Measurements from ENCODE around the gene CCT6B.

The CCT6B gene

DNA sequence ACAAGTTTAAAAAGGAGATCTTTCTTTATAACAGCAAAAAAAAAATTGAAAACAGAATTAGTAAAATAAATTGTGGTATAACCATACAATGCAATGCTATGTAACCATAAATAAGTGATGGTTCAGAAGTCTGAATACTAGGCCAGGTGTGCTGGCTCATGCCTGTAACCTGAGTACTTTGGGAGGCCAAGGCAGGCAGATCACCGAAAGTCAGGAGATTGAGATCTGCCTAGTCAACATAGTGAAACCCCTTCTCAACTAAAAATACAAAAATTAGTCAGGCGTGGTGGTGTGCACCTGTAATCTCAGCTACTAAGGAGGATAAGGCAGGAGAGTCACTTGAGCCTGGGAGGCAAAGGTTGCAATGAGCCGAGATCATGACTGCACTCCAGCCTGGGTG is 34.6 kb downstream of the CCT6B start:
- Mint-ChIP-seq H3K4me3 (no peak overlapping the region), H3K27me3 (ENCODE audit: low read depth) (no peaks in the 10 kb centered on the region), H3K36me3 (ENCODE audit: low read depth) (no peaks in the 10 kb centered on the region), H3K4me1 (no peaks in the 10 kb centered on the region), H3K9me3 (no peaks in the 10 kb centered on the region), H3K27ac (no peak overlapping the region)
- TF ChIP-seq, protein P1, sequence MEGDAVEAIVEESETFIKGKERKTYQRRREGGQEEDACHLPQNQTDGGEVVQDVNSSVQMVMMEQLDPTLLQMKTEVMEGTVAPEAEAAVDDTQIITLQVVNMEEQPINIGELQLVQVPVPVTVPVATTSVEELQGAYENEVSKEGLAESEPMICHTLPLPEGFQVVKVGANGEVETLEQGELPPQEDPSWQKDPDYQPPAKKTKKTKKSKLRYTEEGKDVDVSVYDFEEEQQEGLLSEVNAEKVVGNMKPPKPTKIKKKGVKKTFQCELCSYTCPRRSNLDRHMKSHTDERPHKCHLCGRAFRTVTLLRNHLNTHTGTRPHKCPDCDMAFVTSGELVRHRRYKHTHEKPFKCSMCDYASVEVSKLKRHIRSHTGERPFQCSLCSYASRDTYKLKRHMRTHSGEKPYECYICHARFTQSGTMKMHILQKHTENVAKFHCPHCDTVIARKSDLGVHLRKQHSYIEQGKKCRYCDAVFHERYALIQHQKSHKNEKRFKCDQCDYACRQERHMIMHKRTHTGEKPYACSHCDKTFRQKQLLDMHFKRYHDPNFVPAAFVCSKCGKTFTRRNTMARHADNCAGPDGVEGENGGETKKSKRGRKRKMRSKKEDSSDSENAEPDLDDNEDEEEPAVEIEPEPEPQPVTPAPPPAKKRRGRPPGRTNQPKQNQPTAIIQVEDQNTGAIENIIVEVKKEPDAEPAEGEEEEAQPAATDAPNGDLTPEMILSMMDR (IDR thresholded peaks at IDR 0.05; ENCODE audit: unreplicated experiment in 3 of 3), result no peak

DNA sequence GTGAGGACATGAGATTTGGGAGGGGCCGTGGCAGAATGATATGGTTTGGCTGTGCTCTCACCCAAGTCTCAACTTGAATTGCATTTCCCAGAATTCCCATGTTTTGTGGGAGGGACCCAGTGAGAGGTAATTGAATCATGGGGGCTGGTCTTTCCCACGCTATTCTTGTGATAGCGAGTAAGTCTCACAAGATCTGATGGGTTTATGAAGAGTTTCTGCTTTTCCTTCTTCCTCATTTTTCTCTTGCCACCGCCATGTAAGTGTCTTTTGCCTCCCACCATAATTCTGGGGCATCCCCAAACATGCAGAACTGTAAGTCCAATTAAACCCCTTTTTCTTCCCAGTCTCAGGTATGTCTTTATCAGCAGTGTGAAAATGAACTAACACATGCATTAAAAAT is 40.6 kb downstream of the CCT6B start:
- no peaks in the 10 kb centered on the region for H3K4me1 Mint-ChIP-seq
- no peaks in the 10 kb centered on the region for H3K9me3 Mint-ChIP-seq
- H3K27me3 Mint-ChIP-seq (ENCODE audit: low read depth), result peaks cover 3% of the 10 kb centered on the region
- TF ChIP-seq, protein P1 (IDR thresholded peaks at IDR 0.05; ENCODE audit: unreplicated experiment in 3 of 3), result no peak
- no peak overlapping the region for H3K27ac Mint-ChIP-seq
- H3K4me3 Mint-ChIP-seq, result no peak overlapping the region
- H3K36me3 Mint-ChIP-seq (ENCODE audit: low read depth), result no peaks in the 10 kb centered on the region

DNA sequence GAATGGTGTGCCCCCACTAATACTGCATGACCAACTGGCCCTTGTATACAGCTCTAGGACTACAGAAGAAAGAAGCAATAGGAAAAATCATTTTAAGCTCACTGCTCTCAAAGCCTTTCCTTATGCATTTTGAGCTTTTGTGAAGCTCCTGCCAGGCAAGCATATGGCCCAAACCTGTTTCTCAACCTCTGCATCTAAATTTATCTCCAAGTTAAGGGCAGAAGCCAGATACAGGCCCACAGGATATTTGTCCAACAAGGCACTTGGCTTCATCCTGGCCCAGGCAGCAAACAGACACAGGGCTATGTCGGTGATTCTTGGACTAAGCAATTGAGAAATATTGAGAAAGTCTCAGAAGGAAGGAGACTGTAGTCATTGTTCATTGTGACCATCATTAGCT is 43.9 kb downstream of the CCT6B start:
- no peak overlapping the region for H3K27ac Mint-ChIP-seq
- no peaks in the 10 kb centered on the region for H3K36me3 Mint-ChIP-seq (ENCODE audit: low read depth)
- no peaks in the 10 kb centered on the region for H3K9me3 Mint-ChIP-seq
- peaks cover 7% of the 10 kb centered on the region for H3K27me3 Mint-ChIP-seq (ENCODE audit: low read depth)
- no peaks in the 10 kb centered on the region for H3K4me1 Mint-ChIP-seq
- H3K4me3 Mint-ChIP-seq, result no peak overlapping the region
- TF ChIP-seq, protein P1 (IDR thresholded peaks at IDR 0.05; ENCODE audit: unreplicated experiment in 3 of 3), result no peak

DNA sequence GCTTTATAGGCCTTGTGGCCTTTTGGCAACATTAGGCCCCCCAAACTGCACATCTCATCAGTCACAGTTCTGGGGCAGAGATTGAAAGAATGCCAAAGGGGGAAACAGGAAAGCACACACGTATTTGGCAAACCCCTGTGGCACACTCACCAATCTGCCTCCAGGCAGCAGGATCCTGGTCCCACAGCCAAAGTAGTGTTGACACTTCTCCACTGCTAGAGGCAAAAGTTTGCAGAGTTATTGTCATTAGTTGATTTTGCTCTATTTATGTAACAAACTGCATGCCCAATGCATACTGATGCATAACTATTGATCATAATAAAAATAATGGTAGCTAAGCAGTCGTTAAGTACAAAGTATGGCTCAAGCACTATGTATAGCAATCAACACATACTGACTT is 45.1 kb downstream of the CCT6B start:
- H3K4me1 Mint-ChIP-seq, result no peaks in the 10 kb centered on the region
- no peaks in the 10 kb centered on the region for H3K36me3 Mint-ChIP-seq (ENCODE audit: low read depth)
- TF ChIP-seq, protein P1 (IDR thresholded peaks at IDR 0.05; ENCODE audit: unreplicated experiment in 3 of 3), result no peak
- no peak overlapping the region for H3K4me3 Mint-ChIP-seq
- no peaks in the 10 kb centered on the region for H3K9me3 Mint-ChIP-seq
- peaks cover 7% of the 10 kb centered on the region for H3K27me3 Mint-ChIP-seq (ENCODE audit: low read depth)
- H3K27ac Mint-ChIP-seq, result no peak overlapping the region

DNA sequence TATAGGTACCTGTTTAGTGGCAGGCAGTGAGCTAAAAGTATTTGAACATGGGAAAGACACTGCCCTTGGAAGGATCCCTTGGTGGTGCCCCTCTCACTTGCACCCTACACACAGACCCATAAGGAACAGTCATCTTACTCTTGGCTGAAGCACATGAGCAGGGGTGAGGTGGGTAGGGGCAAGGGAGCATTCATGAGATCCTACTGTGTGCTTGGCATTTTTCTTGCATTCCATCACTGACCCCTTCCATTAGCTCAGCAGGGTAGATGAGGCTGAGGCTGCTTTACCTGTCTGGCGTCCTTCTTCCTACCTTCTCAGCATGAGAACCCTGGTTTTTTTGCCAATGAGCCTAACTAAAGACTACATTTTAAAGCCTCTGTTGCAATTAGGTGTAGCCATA is 48.3 kb downstream of the CCT6B start:
- H3K36me3 Mint-ChIP-seq (ENCODE audit: low read depth), result no peaks in the 10 kb centered on the region
- TF ChIP-seq, protein P1 (IDR thresholded peaks at IDR 0.05; ENCODE audit: unreplicated experiment in 3 of 3), result no peak
- H3K27ac Mint-ChIP-seq, result no peak overlapping the region
- H3K27me3 Mint-ChIP-seq (ENCODE audit: low read depth), result peaks cover 9% of the 10 kb centered on the region
- no peaks in the 10 kb centered on the region for H3K9me3 Mint-ChIP-seq
- H3K4me3 Mint-ChIP-seq, result no peak overlapping the region
- H3K4me1 Mint-ChIP-seq, result peaks cover 11% of the 10 kb centered on the region

DNA sequence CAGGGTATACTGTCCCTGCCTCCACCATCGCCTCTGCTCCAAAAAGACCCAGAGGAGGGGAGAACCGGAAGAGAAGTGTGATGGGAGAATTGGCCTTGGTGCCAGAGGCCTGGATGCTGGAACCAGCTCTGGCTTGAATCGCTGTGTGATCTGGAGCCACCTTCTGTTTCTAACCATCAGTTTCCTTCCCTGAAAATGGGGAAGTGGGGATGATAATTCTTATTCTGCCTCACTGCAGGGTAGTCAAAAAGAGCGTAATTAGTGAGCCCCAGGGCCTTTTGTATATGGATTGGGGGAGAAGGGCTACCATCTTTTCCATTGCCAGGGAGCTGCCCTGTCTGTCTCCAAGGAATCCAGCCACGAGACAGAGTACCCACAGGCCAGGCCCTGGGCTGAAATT is 52.2 kb downstream of the CCT6B start:
- Mint-ChIP-seq H3K27me3 (ENCODE audit: low read depth) (peaks cover 9% of the 10 kb centered on the region), H3K9me3 (no peaks in the 10 kb centered on the region), H3K27ac (no peak overlapping the region), H3K4me3 (no peak overlapping the region), H3K36me3 (ENCODE audit: low read depth) (no peaks in the 10 kb centered on the region), H3K4me1 (peaks cover 11% of the 10 kb centered on the region)
- TF ChIP-seq, protein P1 (IDR thresholded peaks at IDR 0.05; ENCODE audit: unreplicated experiment in 3 of 3), result no peak
